ENCODE data around the gene LSM2.
"Not testable (repeated sequence)": the region's sequence is repeated elsewhere in the genome, so short reads cannot be mapped to it uniquely, and the experiment has no call there.

Gene LSM2

GRCh38 chr6:31822036-31822821 lies 15.5 kb upstream of the LSM2 start:
- 2% methylated on average over 18 of the region's 25 CpGs for WGBS
- Histone ChIP-seq H3K4me1 (ENCODE audit: control insufficient read depth, insufficient read depth, low read depth, low read length) (peaks cover 19% of the 10 kb centered on the region), H3K79me1 (replicated peaks; ENCODE audit: low read length, poor library complexity, severe bottlenecking) (peaks cover 6% of the 10 kb centered on the region), H3K9ac (ENCODE audit: low read length) (peak overlapping the region; percentile 97), H3K4me3 (ENCODE audit: insufficient read depth in 1 of 2, low read depth in 1 of 2, low read length in 2 of 2) (peak overlapping the region; percentile 58 to 84), H2BK12ac (ENCODE audit: low read length in 2 of 2) (peak overlapping the region in 1 of 2 experiments; percentile 55), H3K18ac (ENCODE audit: low read depth in 1 of 2, low read length in 2 of 2) (peak overlapping the region; percentile 87 to 92), H2AK5ac (ENCODE audit: low read length, severe bottlenecking) (peak overlapping the region; percentile 45), H3K4me2 (ENCODE audit: low read length, poor library complexity, severe bottlenecking) (peak overlapping the region; percentile 76), H2BK15ac (ENCODE audit: low read depth, poor library complexity, severe bottlenecking) (peak overlapping the region; percentile 65), H3K27ac (ENCODE audit: low read length, poor library complexity, severe bottlenecking) (peak overlapping the region; percentile 86), H3K14ac (ENCODE audit: low read length in 2 of 2) (peak overlapping the region in 1 of 2 experiments; percentile 68), H4K91ac (ENCODE audit: low read length) (peak overlapping the region; percentile 70), H2BK5ac (ENCODE audit: low read depth, low read length, poor library complexity, severe bottlenecking) (no peak overlapping the region), H3K23ac (ENCODE audit: low read length in 2 of 2) (peak overlapping the region in 1 of 2 experiments; percentile 70), H2AFZ (ENCODE audit: low read depth, low read length) (no peak overlapping the region), H4K8ac (ENCODE audit: low read length) (peak overlapping the region; percentile 81), H3K27me3 (ENCODE audit: control insufficient read depth in 1 of 2, insufficient read depth in 1 of 2, low read length in 2 of 2) (no peaks in the 10 kb centered on the region), H3K36me3 (ENCODE audit: control insufficient read depth in 1 of 2, insufficient read depth in 2 of 2, low read depth in 1 of 2, low read length in 2 of 2) (no peaks in the 10 kb centered on the region), H3K9me3 (ENCODE audit: control insufficient read depth, low read length) (no peaks in the 10 kb centered on the region), H3K4ac (ENCODE audit: low read depth in 1 of 2, low read length in 2 of 2) (peak overlapping the region; percentile 59 to 95), H2BK120ac (ENCODE audit: low read depth, low read length) (peak overlapping the region; percentile 64)
- peak; percentile 89 for DNase-seq

GRCh38 chr6:31821301-31822035 lies 14.7 kb upstream of the LSM2 start:
- peak overlapping the region; percentile 98 for H2AK5ac ChIP-seq (ENCODE audit: low read length, severe bottlenecking)
- no peaks in the 10 kb centered on the region for H3K9me3 ChIP-seq (ENCODE audit: control insufficient read depth, low read length)
- H3K4me3 ChIP-seq (ENCODE audit: insufficient read depth in 1 of 2, low read depth in 1 of 2, low read length in 2 of 2): peak overlapping the region; percentile 62 to 84
- no peaks in the 10 kb centered on the region for H3K36me3 ChIP-seq (ENCODE audit: control insufficient read depth in 1 of 2, insufficient read depth in 2 of 2, low read depth in 1 of 2, low read length in 2 of 2)
- H3K27me3 ChIP-seq (ENCODE audit: control insufficient read depth in 1 of 2, insufficient read depth in 1 of 2, low read length in 2 of 2): no peaks in the 10 kb centered on the region
- H3K18ac ChIP-seq (ENCODE audit: low read depth in 1 of 2, low read length in 2 of 2): peak overlapping the region; percentile 5 to 90
- H2BK15ac ChIP-seq (ENCODE audit: low read depth, poor library complexity, severe bottlenecking): peak overlapping the region; percentile 98
- peaks cover 6% of the 10 kb centered on the region for H3K79me1 ChIP-seq (replicated peaks; ENCODE audit: low read length, poor library complexity, severe bottlenecking)
- H2BK5ac ChIP-seq (ENCODE audit: low read depth, low read length, poor library complexity, severe bottlenecking): no peak overlapping the region
- peak overlapping the region; percentile 86 for H3K27ac ChIP-seq (ENCODE audit: low read length, poor library complexity, severe bottlenecking)
- H4K8ac ChIP-seq (ENCODE audit: low read length): peak overlapping the region; percentile 99
- 23% methylated on average over 25 of the region's 39 CpGs for WGBS
- peak overlapping the region in 1 of 2 experiments; percentile 70 for H3K23ac ChIP-seq (ENCODE audit: low read length in 2 of 2)
- peak overlapping the region; percentile 97 for H3K9ac ChIP-seq (ENCODE audit: low read length)
- H2AFZ ChIP-seq (ENCODE audit: low read depth, low read length): peak overlapping the region; percentile 43
- no peak for DNase-seq
- H3K4me1 ChIP-seq (ENCODE audit: control insufficient read depth, insufficient read depth, low read depth, low read length): peaks cover 18% of the 10 kb centered on the region
- peak overlapping the region; percentile 79 for H2BK120ac ChIP-seq (ENCODE audit: low read depth, low read length)
- H4K91ac ChIP-seq (ENCODE audit: low read length): peak overlapping the region; percentile 83
- peak overlapping the region in 1 of 2 experiments; percentile 42 for H3K14ac ChIP-seq (ENCODE audit: low read length in 2 of 2)
- H3K4me2 ChIP-seq (ENCODE audit: low read length, poor library complexity, severe bottlenecking): peak overlapping the region; percentile 60
- H3K4ac ChIP-seq (ENCODE audit: low read depth in 1 of 2, low read length in 2 of 2): peak overlapping the region; percentile 54 to 75
- H2BK12ac ChIP-seq (ENCODE audit: low read length in 2 of 2): peak overlapping the region; percentile 39 to 74

- not testable (repeated sequence) for H2BK5ac ChIP-seq (ENCODE audit: low read depth, low read length, poor library complexity, severe bottlenecking); H4K8ac ChIP-seq (ENCODE audit: low read length); H3K18ac ChIP-seq (ENCODE audit: low read depth in 1 of 2, low read length in 2 of 2); H2BK120ac ChIP-seq (ENCODE audit: low read depth, low read length); H3K23ac ChIP-seq (ENCODE audit: low read length in 2 of 2); H4K91ac ChIP-seq (ENCODE audit: low read length); H2BK15ac ChIP-seq (ENCODE audit: low read depth, poor library complexity, severe bottlenecking); H3K79me1 ChIP-seq (replicated peaks; ENCODE audit: low read length, poor library complexity, severe bottlenecking); H2AFZ ChIP-seq (ENCODE audit: low read depth, low read length); DNase-seq; H3K27ac ChIP-seq (ENCODE audit: low read length, poor library complexity, severe bottlenecking); H3K27me3 ChIP-seq (ENCODE audit: control insufficient read depth in 1 of 2, insufficient read depth in 1 of 2, low read length in 2 of 2); H3K9me3 ChIP-seq (ENCODE audit: control insufficient read depth, low read length); H2BK12ac ChIP-seq (ENCODE audit: low read length in 2 of 2); H3K14ac ChIP-seq (ENCODE audit: low read length in 2 of 2); H3K4ac ChIP-seq (ENCODE audit: low read depth in 1 of 2, low read length in 2 of 2); H3K36me3 ChIP-seq (ENCODE audit: control insufficient read depth in 1 of 2, insufficient read depth in 2 of 2, low read depth in 1 of 2, low read length in 2 of 2); H3K4me2 ChIP-seq (ENCODE audit: low read length, poor library complexity, severe bottlenecking); H3K4me3 ChIP-seq (ENCODE audit: insufficient read depth in 1 of 2, low read depth in 1 of 2, low read length in 2 of 2)
- peak overlapping the region; percentile 66 for H2AK5ac ChIP-seq (ENCODE audit: low read length, severe bottlenecking)
- peaks cover 16% of the 10 kb centered on the region for H3K4me1 ChIP-seq (ENCODE audit: control insufficient read depth, insufficient read depth, low read depth, low read length)
- 99% methylated on average over 5 of the region's 10 CpGs for WGBS
- H3K9ac ChIP-seq (ENCODE audit: low read length): peak overlapping the region; percentile 97
Measured at GRCh38 chr6:31820399-31820798, 13.6 kb upstream of the LSM2 start.

GRCh38 chr6:31819871-31820299 lies 13.1 kb upstream of the LSM2 start:
- H4K91ac ChIP-seq (ENCODE audit: low read length): no peak overlapping the region
- H3K27ac ChIP-seq (ENCODE audit: low read length, poor library complexity, severe bottlenecking): no peak overlapping the region
- H3K4me2 ChIP-seq (ENCODE audit: low read length, poor library complexity, severe bottlenecking): no peak overlapping the region
- no peak overlapping the region for H2BK5ac ChIP-seq (ENCODE audit: low read depth, low read length, poor library complexity, severe bottlenecking)
- H4K8ac ChIP-seq (ENCODE audit: low read length): peak overlapping the region; percentile 10
- H3K36me3 ChIP-seq (ENCODE audit: control insufficient read depth in 1 of 2, insufficient read depth in 2 of 2, low read depth in 1 of 2, low read length in 2 of 2): no peaks in the 10 kb centered on the region
- no peak overlapping the region for H2AK5ac ChIP-seq (ENCODE audit: low read length, severe bottlenecking)
- H3K4me3 ChIP-seq (ENCODE audit: insufficient read depth in 1 of 2, low read depth in 1 of 2, low read length in 2 of 2): no peak overlapping the region
- no peak overlapping the region for H3K4ac ChIP-seq (ENCODE audit: low read depth in 1 of 2, low read length in 2 of 2)
- no peak overlapping the region for H3K14ac ChIP-seq (ENCODE audit: low read length in 2 of 2)
- H2AFZ ChIP-seq (ENCODE audit: low read depth, low read length): no peak overlapping the region
- no peak overlapping the region for H2BK120ac ChIP-seq (ENCODE audit: low read depth, low read length)
- no peak overlapping the region for H2BK12ac ChIP-seq (ENCODE audit: low read length in 2 of 2)
- peak overlapping the region; percentile 32 for H3K9ac ChIP-seq (ENCODE audit: low read length)
- H3K4me1 ChIP-seq (ENCODE audit: control insufficient read depth, insufficient read depth, low read depth, low read length): peaks cover 16% of the 10 kb centered on the region
- no peaks in the 10 kb centered on the region for H3K9me3 ChIP-seq (ENCODE audit: control insufficient read depth, low read length)
- peaks cover 6% of the 10 kb centered on the region for H3K79me1 ChIP-seq (replicated peaks; ENCODE audit: low read length, poor library complexity, severe bottlenecking)
- H3K27me3 ChIP-seq (ENCODE audit: control insufficient read depth in 1 of 2, insufficient read depth in 1 of 2, low read length in 2 of 2): no peaks in the 10 kb centered on the region
- DNase-seq: no peak
- no peak overlapping the region for H2BK15ac ChIP-seq (ENCODE audit: low read depth, poor library complexity, severe bottlenecking)
- no peak overlapping the region for H3K23ac ChIP-seq (ENCODE audit: low read length in 2 of 2)
- H3K18ac ChIP-seq (ENCODE audit: low read depth in 1 of 2, low read length in 2 of 2): no peak overlapping the region
